NCI-H748 treated with DMSO at 0.1 percent for 48 hours (cell line): ENCODE data around the gene SYNC.

Experiments
- DNase-seq: peaks from one replicate; lab custom pipeline; 2025; lab: John Stamatoyannopoulos, UW

The SYNC gene

DNA sequence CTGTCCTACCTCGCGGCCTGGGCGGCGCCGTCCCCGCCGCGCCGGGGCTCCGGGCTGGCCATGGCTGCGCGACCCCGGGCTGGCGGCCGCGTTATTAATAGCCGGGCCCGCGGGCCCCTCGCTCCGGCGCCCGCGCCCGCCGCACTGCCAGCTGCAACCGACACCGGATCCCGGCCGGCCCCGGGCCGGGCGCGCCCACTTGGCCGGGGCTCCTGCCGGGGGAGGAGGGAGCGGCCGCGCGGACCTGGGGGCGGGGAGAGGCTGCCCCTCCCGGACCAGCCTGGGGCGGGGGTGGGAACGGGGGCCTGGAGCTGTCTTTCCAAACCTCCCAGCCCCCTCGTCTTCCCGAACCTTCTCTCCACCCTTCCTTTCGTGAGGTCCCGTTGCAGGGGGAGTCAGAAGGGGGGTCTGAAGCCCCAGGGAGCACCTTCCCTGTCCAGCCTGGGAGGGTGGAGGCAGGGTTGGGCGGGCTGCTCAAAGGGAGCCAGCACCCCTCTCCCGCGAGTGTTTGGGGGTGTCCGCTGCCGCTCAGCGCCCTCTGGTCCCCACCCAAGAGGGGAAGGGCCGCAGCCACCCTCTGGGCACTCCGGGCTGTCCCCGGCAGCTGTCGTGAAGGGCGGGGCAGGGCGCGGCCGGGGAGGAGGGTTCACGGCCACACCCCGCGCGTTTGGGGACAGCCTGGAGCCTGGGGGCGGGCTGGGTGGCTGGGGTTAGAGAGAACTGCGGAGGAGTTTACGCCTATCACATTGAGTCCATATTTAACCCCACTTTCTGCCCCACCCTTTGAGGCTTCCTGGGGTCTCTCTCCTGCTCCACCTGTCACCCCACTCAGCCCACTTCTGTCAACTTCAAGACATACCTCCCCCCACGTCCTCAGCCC, at the start of gene SYNC:
SYNC (minus strand) TSS at position 172 of the 880 bp plus-strand sequence; CDS start at position 62, 110 bp downstream.
- DNase-seq, result no peak

DNA sequence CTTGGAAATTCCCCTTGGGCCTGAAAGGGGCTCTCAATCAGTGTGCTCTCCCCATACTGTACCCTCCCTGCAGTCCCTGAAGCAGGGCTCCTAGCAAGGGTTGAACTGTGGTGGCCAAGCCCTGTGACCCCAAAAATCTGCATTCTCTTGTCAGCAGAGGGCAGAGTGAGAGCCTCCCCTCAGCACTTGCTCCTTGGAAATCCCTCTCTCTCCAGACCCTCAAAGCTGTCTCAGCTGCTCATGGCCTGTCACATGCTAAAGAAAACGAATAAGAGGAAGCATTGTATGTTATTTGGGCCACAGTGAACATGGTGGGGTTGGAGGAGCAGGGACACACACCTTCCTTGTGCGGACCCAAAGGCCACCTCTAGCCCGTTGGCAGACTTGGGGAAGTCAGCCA, 47.2 kb upstream of the SYNC start:
- DNase-seq, result no peak

DNA sequence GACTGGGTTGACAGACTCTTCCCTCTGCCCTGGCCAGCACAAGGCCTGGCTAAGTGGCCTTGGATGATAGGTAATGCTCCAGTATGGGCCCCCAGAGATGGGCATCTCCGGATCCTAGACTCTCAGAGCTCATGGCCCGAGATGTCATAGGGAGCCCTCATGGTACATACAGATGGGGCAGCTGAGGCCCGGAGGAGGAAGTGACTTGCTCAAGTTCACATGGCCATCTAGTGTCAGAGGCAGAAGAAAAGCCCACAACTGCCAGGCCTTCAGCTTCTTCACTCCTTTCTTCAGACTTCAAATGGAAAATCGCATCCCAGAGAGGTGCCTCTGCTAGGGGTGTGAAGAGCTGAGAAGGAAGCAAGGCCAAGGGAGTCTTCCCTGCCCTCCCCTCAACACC, 46.8 kb upstream of the SYNC start:
- no peak for DNase-seq

DNA sequence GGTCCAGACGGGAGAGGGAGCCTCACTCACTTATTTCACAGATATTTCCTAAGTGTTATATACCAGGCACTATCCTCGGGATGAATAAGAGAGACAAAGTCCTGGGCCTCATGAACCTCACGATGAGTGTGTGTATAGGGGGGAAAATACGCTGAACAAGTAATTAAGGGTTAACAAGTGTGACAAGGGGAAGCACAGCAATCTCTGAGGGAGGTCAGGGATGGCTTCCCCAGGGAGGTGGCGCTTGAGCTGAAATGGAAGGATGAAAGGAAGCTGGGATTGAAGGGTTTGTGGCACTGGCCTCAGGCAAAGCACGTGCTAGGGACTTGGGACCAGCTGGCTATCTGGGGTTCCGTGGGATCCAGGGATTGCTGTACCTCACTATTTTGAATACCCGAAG, 46.4 kb upstream of the SYNC start:
- DNase-seq, result no peak

DNA sequence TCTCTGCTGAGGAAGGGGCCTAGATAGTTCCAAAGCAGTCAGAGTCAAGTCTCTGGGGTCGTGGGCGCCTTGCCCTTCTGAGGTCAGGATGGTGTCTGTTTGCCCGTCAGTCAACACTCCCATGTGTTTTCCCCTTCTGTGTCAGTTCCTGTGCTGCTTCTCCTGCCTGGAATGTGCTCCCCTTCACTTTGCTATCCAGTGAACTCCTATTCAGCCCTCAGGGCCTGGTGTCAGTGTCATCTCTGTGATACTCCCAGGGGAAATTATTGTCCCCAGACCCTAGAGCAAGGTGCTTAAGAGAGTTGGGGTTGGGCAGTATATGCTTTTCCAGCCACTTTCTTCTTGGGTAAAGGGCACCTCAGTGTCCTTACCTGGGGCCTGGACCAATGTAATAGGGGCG, 45.8 kb upstream of the SYNC start:
- DNase-seq, result no peak

DNA sequence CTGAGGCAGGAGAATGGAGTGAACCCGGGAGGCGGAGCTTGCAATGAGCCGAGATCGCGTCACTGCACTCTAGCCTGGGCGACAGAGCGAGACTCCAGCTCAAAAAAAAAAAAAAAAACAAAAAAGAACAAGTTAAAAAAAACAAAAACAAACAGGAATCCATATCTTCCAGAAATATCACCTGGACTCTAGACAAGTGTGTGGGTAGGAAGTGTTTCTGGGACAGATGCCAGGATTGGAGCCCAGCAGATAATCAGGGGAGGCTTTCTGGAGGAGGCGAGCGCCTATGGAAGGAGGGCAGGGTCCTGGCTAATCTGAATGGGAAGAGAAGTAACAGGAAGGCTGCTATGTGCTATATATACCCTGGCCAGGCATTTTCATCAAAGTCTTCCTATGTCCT, 43.6 kb upstream of the SYNC start:
- DNase-seq, result no peak

DNA sequence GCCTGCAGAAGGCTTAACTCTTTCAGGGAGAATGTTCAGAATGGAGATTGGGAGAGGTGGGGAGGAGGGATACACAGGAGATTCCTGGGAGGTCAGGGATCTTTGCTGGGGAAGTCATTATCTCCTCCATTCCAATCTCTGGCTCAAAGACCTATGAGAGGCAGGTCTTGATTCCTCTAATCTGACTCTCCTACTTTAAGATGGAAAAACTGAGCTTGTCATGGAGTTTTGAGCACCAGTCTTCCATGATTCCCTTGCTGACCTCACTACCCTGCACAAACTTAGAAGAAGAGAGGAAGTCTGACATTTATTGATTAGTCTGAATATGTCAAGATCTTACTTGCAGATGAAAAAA, 41.5 kb upstream of the SYNC start:
- DNase-seq, result no peak

DNA sequence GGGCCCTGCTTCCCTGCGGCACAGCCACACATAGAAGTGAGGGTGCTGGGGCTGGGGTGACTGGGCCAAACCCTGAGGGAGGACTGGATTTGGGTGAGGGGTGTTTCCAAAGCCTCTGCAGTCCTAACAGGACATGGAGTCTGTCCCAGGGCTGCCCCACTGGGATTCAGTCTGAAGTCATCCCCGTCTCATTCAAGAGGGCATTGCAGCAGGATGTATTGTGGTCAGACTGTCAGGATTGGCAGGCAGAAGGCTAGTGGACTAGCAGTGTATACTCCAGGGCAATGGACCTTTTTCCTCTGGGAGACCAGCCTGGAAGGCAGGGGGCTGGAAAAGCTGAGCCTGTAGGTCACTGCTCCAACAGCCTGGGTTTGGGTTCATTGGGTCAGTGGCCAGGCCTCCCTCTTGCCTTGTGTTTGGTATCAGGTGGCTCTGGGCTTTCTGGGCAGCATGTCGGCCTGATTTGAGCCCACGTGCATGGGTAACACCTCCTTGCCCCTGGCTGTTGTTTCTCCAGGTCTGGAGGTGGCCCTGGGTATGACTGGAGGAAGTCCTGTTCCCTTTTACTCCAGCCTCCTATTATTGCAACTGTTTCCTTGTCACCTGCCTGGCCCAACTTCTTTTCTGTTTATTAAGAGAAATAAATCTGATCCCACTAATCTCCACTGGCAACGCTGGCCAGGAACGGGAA, 41.0 kb upstream of the SYNC start:
- no peak for DNase-seq

DNA sequence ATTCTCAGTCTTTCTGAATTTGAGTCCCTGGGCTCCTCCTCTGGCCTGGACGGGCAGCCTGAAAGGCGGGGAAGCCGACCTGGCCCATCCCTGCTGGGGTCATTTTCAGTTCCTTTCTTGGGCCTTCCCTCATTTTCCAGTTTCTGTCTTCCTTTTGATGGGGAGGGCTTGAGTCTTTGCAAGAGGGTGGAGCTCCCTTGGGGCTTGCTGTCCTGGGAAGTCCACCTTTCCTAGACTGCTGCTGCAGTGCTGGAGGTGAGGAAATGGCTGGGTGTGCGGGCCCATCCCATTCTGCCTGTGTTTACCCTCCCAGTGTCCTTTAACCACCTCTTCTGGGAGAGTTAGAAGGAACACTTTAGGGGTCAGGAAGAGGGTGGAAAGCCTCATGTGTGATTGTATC, 40.4 kb upstream of the SYNC start:
- DNase-seq, result no peak

DNA sequence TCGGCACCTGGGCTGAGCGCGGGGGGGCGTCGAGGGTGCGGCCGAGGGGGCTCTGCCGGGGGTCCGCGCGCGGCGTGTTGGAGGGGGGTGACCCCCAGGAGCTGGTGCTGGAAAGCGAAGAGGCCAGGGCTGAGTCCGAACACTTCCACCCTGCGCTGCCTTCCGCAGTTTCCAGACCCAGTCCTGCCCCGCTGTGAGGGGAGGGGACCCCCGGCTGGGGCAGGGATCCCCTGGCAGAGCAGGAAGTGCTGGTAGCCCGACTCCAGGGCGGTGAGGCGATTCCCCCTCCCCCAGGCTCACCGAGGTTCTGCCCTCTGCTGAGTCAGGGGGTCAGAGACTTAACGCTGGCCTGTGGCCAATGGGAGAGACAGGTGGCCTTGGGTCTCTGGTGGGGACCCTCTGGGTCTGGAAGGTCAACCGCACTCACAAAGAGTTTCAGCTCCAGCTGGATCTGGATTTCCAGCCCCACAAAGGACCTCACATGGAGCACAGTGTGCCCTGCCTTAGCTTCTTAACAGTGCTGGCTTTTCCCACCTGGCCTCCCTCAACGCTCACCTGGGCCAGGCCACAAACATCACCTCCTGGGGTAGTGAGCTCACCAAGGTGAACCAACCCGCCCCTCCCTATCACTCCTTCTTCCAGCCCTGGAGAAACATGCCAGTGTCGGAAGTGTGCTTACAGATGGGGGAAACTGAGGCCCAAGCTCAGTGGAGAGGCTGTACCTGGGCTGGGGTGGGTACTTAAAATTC, 39.8 kb upstream of the SYNC start:
- no peak for DNase-seq

DNA sequence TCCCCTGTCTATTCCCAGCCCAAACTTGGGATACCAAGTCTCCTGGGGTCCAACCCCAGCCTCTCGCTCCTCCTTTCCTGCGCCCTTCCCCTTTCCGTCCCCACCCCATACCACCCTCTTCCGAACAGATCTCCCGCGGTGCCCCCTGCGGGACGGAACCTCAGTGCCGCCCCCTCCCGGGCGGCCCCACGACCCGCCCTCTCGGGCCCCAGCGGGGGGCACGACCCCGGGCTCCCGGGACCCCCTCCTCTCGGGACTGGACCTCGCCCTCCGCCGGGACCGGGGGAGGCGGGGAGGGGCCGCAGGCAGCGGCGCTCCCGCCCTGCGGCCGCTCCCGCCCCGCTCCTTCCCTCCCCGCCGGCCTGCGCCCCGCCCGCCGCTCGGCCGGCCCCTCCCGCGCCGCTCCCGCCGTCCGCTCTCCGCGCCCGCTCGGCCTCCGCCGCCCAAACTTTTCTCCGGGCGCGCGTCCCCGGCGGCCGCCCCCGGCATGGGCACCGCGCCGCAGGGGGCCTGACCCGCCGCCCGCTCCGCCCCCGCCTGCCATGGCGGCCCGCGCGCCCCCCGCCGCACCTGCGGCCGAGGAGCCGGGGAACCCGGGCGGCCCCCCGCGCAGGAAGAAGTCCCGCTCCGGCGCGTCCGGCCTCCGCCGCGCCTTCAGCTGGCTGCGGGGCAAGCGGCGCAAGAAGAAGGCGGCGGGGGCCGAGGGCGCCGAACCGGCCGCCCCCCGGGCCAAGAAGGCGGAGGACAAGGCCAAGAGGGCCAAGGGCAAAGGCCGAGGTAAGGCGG, 39.0 kb upstream of the SYNC start:
- DNase-seq, result no peak

DNA sequence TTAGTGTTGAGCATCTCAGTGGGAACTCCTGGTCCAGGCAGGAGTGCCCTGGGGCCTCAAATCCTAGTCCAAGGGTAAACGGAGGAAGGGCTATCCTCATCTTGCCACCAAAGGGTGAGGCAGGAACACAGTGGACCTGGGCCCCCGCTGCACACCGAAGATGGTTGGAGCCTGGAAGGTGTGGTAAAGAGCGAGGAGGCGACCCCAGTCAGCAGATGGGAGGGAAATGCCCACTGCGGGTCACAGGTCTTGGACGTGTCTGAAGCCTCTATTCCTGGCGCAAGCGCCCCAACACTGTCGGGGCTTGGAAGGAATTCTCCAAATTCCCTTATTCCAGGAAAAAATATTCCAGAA, 38.5 kb upstream of the SYNC start:
- DNase-seq, result no peak

DNA sequence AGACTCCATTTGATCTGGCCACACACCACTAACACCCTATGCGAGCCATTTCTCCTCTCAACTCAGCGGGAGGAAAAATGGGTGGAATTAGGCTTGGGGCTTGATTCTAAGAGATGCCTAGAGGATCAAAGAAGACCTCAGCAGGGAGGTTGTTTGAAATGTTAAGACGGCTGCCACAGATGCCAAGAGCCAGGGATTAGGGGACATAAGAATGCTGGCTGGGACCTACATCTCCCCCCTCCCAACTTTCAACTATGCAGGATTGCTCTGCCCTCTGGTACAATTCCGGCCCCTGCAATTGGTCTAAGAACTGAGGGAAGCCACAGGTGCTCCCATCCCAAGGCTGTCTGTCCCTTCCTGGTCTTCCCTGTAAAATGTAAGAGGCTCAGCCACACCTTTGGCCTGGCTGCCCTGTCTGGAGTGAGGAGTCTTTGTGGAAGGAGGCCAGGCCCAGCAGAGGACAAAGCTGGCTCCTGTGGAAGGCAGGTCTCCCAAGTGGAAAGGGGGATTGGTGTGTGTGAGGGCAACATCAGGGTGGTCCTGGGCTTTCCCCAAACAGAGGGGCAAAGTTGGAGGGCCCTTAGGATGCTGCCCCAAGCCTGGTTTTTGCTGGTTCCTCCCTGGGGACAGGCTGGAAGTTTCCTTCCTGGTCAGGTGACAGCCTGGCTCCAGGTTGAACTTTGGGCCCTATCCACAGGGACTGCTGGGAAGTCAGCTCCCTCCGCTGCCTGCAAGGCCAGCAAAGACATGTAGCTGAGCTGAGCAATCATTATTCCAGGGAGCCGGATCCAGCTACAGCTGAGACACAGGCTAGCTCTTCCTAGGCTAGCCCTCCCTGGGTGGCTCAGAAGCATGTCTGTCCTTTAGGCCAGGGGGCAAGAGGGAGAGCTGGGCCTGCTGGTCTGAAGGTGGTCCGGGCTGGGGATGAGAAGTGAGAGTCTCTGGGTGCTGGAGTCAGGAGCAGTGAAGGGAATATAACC, 34.5 kb upstream of the SYNC start:
- no peak for DNase-seq

DNA sequence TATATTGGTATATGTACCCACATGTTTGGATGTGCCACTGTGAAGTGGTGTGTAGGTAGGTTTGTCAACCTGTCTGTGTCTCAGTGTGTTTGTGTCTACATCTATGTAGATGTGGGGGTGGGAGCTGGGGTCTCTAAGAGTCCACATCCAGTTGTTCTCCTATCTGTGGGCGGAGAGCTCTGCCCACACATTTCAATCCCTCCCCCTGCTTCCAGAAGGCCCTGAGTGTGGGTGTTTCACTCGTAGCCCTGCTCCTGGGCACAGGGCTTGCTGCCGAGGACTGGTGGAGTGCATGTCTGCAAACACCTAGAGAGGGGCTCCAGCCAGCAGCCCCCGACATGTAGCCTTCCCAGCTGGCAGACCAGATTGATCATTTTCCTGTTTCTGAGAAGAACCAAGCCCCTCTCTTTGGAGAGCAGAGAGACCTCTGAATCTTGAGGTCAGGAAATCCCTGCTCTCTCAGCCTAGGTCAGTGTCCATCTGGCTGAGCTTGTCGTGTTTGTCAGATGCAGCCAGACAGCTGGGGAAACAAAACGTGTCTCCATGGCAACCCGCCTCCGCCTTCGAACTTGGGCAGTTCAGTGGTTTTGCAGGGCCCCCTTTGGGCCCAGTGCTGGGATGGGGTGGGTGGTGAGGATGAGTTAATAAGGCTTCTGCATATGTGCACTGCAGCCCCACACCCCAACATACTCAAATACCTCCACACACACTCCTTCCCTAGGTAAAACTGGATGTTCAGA, 31.2 kb upstream of the SYNC start:
- no peak for DNase-seq

DNA sequence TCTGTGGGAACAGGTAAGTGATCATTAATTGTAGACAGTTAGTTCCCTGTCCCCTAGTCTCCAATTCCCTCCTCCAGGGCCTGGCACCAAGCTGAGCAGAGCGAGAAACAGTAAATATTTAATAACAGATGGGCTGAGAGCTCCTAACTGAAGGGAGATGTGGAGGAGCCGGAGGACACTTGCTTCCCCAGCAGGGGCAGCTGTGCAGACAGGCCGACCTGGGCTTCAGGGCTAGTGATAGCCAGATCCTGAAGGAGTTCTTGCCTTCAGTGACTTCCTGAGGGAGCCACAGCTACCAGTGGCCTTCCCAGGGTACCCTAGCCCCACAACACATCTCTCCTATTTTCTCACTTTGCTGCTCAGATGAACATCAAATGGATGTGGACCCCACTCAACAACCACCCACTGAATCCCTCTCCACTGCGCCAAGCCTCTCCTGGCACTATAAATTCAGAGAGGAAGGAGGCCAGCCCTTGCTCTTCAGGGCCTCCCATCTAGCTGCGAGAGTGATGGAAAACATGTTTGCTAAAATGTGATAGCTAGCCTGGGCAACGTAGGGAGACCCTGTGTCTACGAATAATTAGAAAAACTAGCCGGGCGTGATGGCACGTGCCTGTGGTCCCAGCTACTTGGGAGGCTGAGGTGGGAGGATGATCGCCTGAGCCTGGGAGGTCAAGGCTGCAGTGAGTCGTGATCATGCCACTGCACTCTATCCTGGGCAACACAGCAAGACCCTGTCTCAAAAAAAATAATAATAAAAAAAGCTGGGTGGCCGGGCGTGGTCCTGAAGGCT, 26.9 kb upstream of the SYNC start:
- no peak for DNase-seq

DNA sequence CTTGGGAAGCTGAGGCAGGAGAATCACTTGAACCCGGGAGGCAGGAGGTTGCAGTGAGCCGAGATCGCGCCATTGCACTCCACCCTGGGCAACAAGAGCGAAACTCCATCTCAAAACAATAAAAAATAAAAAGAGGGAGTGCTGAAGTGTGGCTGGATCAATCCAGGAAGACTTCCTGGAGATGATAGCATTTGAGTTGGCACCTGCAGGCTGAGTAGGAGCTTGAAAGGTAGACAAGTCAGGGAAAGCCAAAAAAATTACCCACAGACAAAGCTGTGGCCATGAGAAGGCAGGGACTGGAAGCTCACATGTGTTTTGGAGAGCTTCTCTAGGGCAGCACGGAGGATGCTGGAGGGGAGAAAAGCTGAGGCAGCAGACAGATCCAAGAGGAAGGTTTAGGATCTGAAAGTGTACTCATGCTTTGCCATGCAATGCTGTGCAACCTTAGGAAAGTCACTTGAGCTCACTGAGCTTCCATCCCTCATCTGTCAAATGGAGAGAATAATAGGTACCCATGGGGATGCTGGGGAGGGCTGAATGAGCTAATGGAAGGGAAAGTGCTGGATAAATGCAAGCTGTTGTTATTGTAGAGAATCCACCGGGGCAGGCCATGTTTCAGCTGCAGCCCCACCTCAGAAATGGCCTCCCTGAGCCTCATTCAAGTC, 26.0 kb upstream of the SYNC start:
- DNase-seq, result no peak

DNA sequence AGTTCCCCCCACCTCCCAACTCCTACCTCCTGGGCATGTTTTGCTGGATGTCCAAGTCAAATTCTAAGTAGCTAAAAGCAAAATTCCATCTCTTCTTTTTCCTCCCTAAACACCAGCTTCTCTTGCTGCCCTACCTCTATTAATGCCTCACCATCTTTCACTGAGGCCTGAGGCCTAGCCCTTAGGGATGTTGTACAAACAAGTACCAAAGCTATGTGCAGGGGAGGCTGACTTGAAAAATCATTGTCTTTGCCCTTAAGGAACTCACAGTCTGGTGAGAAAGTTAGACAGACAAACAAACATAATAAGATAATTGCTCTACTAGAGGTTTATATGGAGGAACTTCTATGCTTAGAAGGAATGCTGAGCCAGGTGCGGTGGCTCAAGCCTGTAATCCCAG, 25.3 kb upstream of the SYNC start:
- no peak for DNase-seq

DNA sequence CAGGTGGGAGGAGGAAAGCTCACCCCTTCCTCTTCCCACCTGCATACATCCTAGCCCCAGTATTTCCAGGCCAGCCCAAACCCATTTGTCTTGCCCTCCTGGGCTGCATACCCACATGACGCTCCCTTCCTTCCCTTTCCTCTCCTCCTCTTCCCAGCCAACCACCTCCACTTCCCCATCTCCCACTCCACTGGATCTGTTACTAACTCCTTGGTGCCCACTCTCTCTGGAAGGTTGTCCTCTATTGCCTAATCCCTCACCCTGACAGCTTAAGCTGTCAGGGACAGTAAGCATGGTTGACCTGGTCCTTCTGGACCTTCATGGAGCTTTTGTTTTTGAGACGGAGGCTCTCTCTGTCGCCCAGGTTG, 23.0 kb upstream of the SYNC start:
- no peak for DNase-seq
